Measurements from ENCODE around the gene PDIA5.

Gene PDIA5

GRCh38 chr3:123155471-123156011 is 88.7 kb downstream of the PDIA5 start:
- Histone ChIP-seq H4K20me1 (ENCODE audit: insufficient read depth, low read length) (no peaks in the 10 kb centered on the region), H3K27me3 (ENCODE audit: insufficient read depth, low read length) (no peaks in the 10 kb centered on the region), H3K9me2 (ENCODE audit: low read depth, low read length) (no peaks in the 10 kb centered on the region), H3K4me2 (ENCODE audit: low read length) (no peak overlapping the region), H3K36me3 (ENCODE audit: insufficient read depth, low read length) (peaks cover 18% of the 10 kb centered on the region; the same call in 1 of the 2 replicates), H3K27ac (ENCODE audit: low read depth, low read length, poor library complexity, severe bottlenecking) (no peak overlapping the region), H2AFZ (ENCODE audit: low read length) (no peak overlapping the region), H3K4me3 (ENCODE audit: low read depth, low read length, poor library complexity, severe bottlenecking) (no peak overlapping the region), H3K9me3 (ENCODE audit: low read length) (no peaks in the 10 kb centered on the region), H3K4me1 (ENCODE audit: insufficient read depth, low read length, severe bottlenecking) (peaks cover 8% of the 10 kb centered on the region), H3K9ac (ENCODE audit: low read length) (no peak overlapping the region), H3K79me2 (ENCODE audit: insufficient read depth, low read length) (no peaks in the 10 kb centered on the region), H3F3A (ENCODE audit: insufficient read depth, low read length) (no peaks in the 10 kb centered on the region)
- no peak for TF ChIP-seq CTCF (IDR thresholded peaks at IDR 0.05; ENCODE audit: low read length)
- TF ChIP-seq EZH2 (IDR thresholded peaks at IDR 0.05; ENCODE audit: borderline replicate concordance, low read length), result no peak

GRCh38 chr3:123156276-123156995 is 89.6 kb downstream of the PDIA5 start:
- H3K27ac ChIP-seq (ENCODE audit: low read depth, low read length, poor library complexity, severe bottlenecking), result no peak overlapping the region
- H4K20me1 ChIP-seq (ENCODE audit: insufficient read depth, low read length), result no peaks in the 10 kb centered on the region
- H3K27me3 ChIP-seq (ENCODE audit: insufficient read depth, low read length), result no peaks in the 10 kb centered on the region
- H2AFZ ChIP-seq (ENCODE audit: low read length), result no peak overlapping the region
- no peaks in the 10 kb centered on the region for H3K79me2 ChIP-seq (ENCODE audit: insufficient read depth, low read length)
- H3K36me3 ChIP-seq (ENCODE audit: insufficient read depth, low read length), result peaks cover 11% of the 10 kb centered on the region; the same call in 1 of the 2 replicates
- H3K4me2 ChIP-seq (ENCODE audit: low read length), result no peak overlapping the region
- TF ChIP-seq EZH2 (IDR thresholded peaks at IDR 0.05; ENCODE audit: borderline replicate concordance, low read length), result no peak
- no peak for TF ChIP-seq CTCF (IDR thresholded peaks at IDR 0.05; ENCODE audit: low read length)
- H3K4me1 ChIP-seq (ENCODE audit: insufficient read depth, low read length, severe bottlenecking), result peaks cover 8% of the 10 kb centered on the region
- no peak overlapping the region for H3K4me3 ChIP-seq (ENCODE audit: low read depth, low read length, poor library complexity, severe bottlenecking)
- H3K9me2 ChIP-seq (ENCODE audit: low read depth, low read length), result no peaks in the 10 kb centered on the region
- H3K9me3 ChIP-seq (ENCODE audit: low read length), result no peaks in the 10 kb centered on the region
- H3K9ac ChIP-seq (ENCODE audit: low read length), result no peak overlapping the region
- H3F3A ChIP-seq (ENCODE audit: insufficient read depth, low read length), result no peaks in the 10 kb centered on the region

GRCh38 chr3:123157209-123157597 is 90.4 kb downstream of the PDIA5 start:
- no peak overlapping the region for H3K27ac ChIP-seq (ENCODE audit: low read depth, low read length, poor library complexity, severe bottlenecking)
- TF ChIP-seq CTCF (IDR thresholded peaks at IDR 0.05; ENCODE audit: low read length) (no peak), EZH2 (IDR thresholded peaks at IDR 0.05; ENCODE audit: borderline replicate concordance, low read length) (no peak)
- H3K4me1 ChIP-seq (ENCODE audit: insufficient read depth, low read length, severe bottlenecking), result peaks cover 8% of the 10 kb centered on the region

More at GRCh38 chr3:123157209-123157597, 90.4 kb downstream of the PDIA5 start:
- H3K27me3 ChIP-seq (ENCODE audit: insufficient read depth, low read length), result no peaks in the 10 kb centered on the region
- H3K9me2 ChIP-seq (ENCODE audit: low read depth, low read length), result no peaks in the 10 kb centered on the region
- peaks cover 11% of the 10 kb centered on the region; the same call in 1 of the 2 replicates for H3K36me3 ChIP-seq (ENCODE audit: insufficient read depth, low read length)
- no peak overlapping the region for H3K4me2 ChIP-seq (ENCODE audit: low read length)
- H3K4me3 ChIP-seq (ENCODE audit: low read depth, low read length, poor library complexity, severe bottlenecking), result no peak overlapping the region
- no peaks in the 10 kb centered on the region for H3F3A ChIP-seq (ENCODE audit: insufficient read depth, low read length)
- no peak overlapping the region for H2AFZ ChIP-seq (ENCODE audit: low read length)
- H3K9me3 ChIP-seq (ENCODE audit: low read length), result no peaks in the 10 kb centered on the region
- no peaks in the 10 kb centered on the region for H4K20me1 ChIP-seq (ENCODE audit: insufficient read depth, low read length)
- no peak overlapping the region for H3K9ac ChIP-seq (ENCODE audit: low read length)
- H3K79me2 ChIP-seq (ENCODE audit: insufficient read depth, low read length), result no peaks in the 10 kb centered on the region
